B cell (primary cell): ENCODE data around the gene PAMR1. TPM values are rescaled to one million over a fixed set of nuclear protein-coding genes. Genes with fewer than 3 reads are reported as not detected.

Source experiments
- ATAC-seq: fragments of 200-7000 bp; cut with Tn5 transposase; one replicate; pipeline ENCODE4 v1.10.0; 2021; ENCODE audit warnings: low read depth, mild to moderate bottlenecking, moderate number of reproducible peaks, moderate library complexity
- CTCF ChIA-PET: fragments of 350-600 bp; sonication (Branson Sonifier 250); formaldehyde crosslinking; loops from one replicate; lab custom pipeline; 2021; ENCODE audit warnings: antibody characterized with exemption, inconsistent platforms; lab: Charles Lee
- POLR2A ChIA-PET: fragments of 350-600 bp; sonication (Branson Sonifier 250); formaldehyde crosslinking; loops from one replicate; lab custom pipeline; 2021; ENCODE audit warnings: antibody characterized with exemption; lab: Charles Lee
- DNase-seq: peaks from one replicate; pipeline ENCODE4 v3.0.0; 2013
- H2AFZ ChIP-seq: 2 replicates; pipeline ENCODE4 v1.6.1; 2012; ENCODE audit warnings: mild to moderate bottlenecking, low read depth, low read length; ENCODE audit not compliant: insufficient read depth, poor library complexity, severe bottlenecking
- H3K27ac ChIP-seq, 2 donors: 1 replicate in 1 of 2; 2 replicates in 1 of 2; pipeline ENCODE4 v1.5.1; 2012 to 2013; ENCODE audit warnings: low read length in 2 of 2, mild to moderate bottlenecking in 2 of 2, moderate library complexity in 1 of 2
- H3K27me3 ChIP-seq, 4 experiments: fragments of 200-600 bp in 1 of 4; sonication (generic) in 1 of 4; replicated peaks in 1 of 4; 1 replicate in 2 of 4; 2 replicates in 2 of 4; pipeline versions ENCODE4 v1.6.1 to v1.7.0; 2013 to 2016; ENCODE audit warnings: low read length in 3 of 4, mild to moderate bottlenecking in 2 of 4, mixed read lengths in 1 of 4, moderate library complexity in 1 of 4; ENCODE audit not compliant: insufficient read depth in 4 of 4, control insufficient read depth in 3 of 4; ENCODE audit errors: control extremely low read depth in 1 of 4
- H3K36me3 ChIP-seq, 2 experiments: replicated peaks in 1 of 2; 1 replicate in 1 of 2; 2 replicates in 1 of 2; pipeline versions ENCODE4 v1.6.1 to v1.7.1; 2013; ENCODE audit warnings: low read length in 1 of 2; ENCODE audit not compliant: insufficient read depth in 2 of 2, control insufficient read depth in 1 of 2; ENCODE audit errors: control extremely low read depth in 1 of 2, extremely low read depth in 1 of 2
- H3K4me1 ChIP-seq, 2 donors: fragments of 200-600 bp in 1 of 2; sonication (generic) in 1 of 2; 1 replicate in 1 of 2; 2 replicates in 1 of 2; pipeline versions ENCODE4 v1.5.1 to v1.6.1; 2013 to 2017; ENCODE audit warnings: low read length in 2 of 2; ENCODE audit not compliant: control insufficient read depth in 2 of 2, insufficient read depth in 2 of 2
- H3K4me2 ChIP-seq: replicated peaks from 2 replicates; pipeline ENCODE3; 2012; ENCODE audit warnings: mild to moderate bottlenecking, low read depth, low read length; ENCODE audit not compliant: poor library complexity, severe bottlenecking
- H3K4me3 ChIP-seq, 5 experiments: fragments of 200-600 bp in 1 of 5; sonication (generic) in 1 of 5; 1 replicate in 3 of 5; 2 replicates in 2 of 5; pipeline versions ENCODE4 v1.5.1 to v1.7.0; 2011 to 2016; ENCODE audit warnings: low read length in 4 of 5, mild to moderate bottlenecking in 4 of 5, low read depth in 2 of 5, control low read depth in 1 of 5, moderate library complexity in 1 of 5; ENCODE audit not compliant: insufficient read depth in 1 of 5; ENCODE audit errors: control extremely low read depth in 1 of 5, extremely low read depth in 1 of 5
- H3K79me2 ChIP-seq: fragments of 200-600 bp; sonication (generic); one replicate; pipeline ENCODE4 v1.6.0; 2016; ENCODE audit warnings: low read length; ENCODE audit not compliant: control insufficient read depth, insufficient read depth
- H3K9ac ChIP-seq: fragments of 200-600 bp; sonication (generic); 2 replicates; pipeline ENCODE4 v1.6.1; 2017; ENCODE audit warnings: mild to moderate bottlenecking, low read length, moderate library complexity
- H3K9me3 ChIP-seq, 3 donors: one replicate each; pipeline versions ENCODE4 v1.6.1 to v1.7.1; 2013; ENCODE audit warnings: low read length in 2 of 3; ENCODE audit not compliant: control insufficient read depth in 2 of 3, insufficient read depth in 1 of 3; ENCODE audit errors: control extremely low read depth in 1 of 3
- H4K20me1 ChIP-seq: 2 replicates; pipeline ENCODE4 v1.6.0; 2012; ENCODE audit warnings: mild to moderate bottlenecking, low read length; ENCODE audit not compliant: insufficient read depth, control insufficient read depth, poor library complexity, severe bottlenecking
- H3K27ac Mint-ChIP-seq: one replicate; pipeline ENCODE4 v1.8.0; 2021; ENCODE audit warnings: mixed read lengths
- H3K27me3 Mint-ChIP-seq: one replicate; pipeline ENCODE4 v1.8.0; 2021; ENCODE audit warnings: mixed read lengths
- H3K4me1 Mint-ChIP-seq: one replicate; pipeline ENCODE4 v1.8.0; 2021; ENCODE audit warnings: mixed read lengths
- H3K4me3 Mint-ChIP-seq: one replicate; pipeline ENCODE4 v1.8.0; 2021; ENCODE audit warnings: mixed read lengths
- H3K9me3 Mint-ChIP-seq: one replicate; pipeline ENCODE4 v1.8.0; 2022; ENCODE audit warnings: mixed read lengths; ENCODE audit not compliant: insufficient read depth
- CTCF ChIP-seq: fragments of 200-600 bp; IDR thresholded peaks from one replicate; pipeline ENCODE4 v1.8.0; 2022; ENCODE audit warnings: antibody characterized with exemption, mild to moderate bottlenecking
- EZH2 ChIP-seq: IDR thresholded peaks from 2 replicates; pipeline ENCODE4 v1.6.1; 2012; ENCODE audit warnings: borderline replicate concordance, low read depth, mild to moderate bottlenecking, moderate library complexity, low read length; ENCODE audit not compliant: insufficient read depth, poor library complexity, severe bottlenecking
- WGBS: methylation state at CpG from one replicate; pipeline ENCODE4 v1.1.5; 2013; ENCODE audit warnings: missing lambda C conversion rate; ENCODE audit not compliant: insufficient coverage; 5-methylcytosine and 5-hydroxymethylcytosine counted together
- intact Hi-C: fragments of 100-400 bp; cut with micrococcal nuclease; formaldehyde crosslinking; loops from one replicate; pipeline ENCODE4 v1.10.0; 2022
- polyA plus RNA-seq: library from polyadenylated mRNA; depleted of rRNA; stranded (reverse); fragments of >200 nt; gene quantifications from 2 replicates; pipeline ENCODE4 v1.2.3, GENCODE V29; 2012
- total RNA-seq, 2 donors: library from RNA; stranded (reverse); fragments of 120-200 nt in 1 of 2; gene quantifications; 1 replicate in 1 of 2; 2 replicates in 1 of 2; pipeline versions ENCODE4 v1.2.3 to v1.2.4, GENCODE V29; 2013 to 2022

Gene PAMR1
- total and polyA plus RNA-seq, 2 donors (not counting 1 experiment from before 2014, with no cell fraction given) = not detected

GRCh38 chr11:35558513-35558912 is 33.1 kb upstream of the PAMR1 start:
- CTCF ChIA-PET = no interaction called here
- intact Hi-C loops = no loop called here
- 80% methylated on average over 1 of the region's 3 CpGs for WGBS

GRCh38 chr11:35555488-35555887 is 30.1 kb upstream of the PAMR1 start:
- Histone ChIP-seq H3K4me3 (no peak overlapping the region), H3K9me3 (no peaks in the 10 kb centered on the region), H3K36me3 (no peaks in the 10 kb centered on the region), H3K27ac (no peak overlapping the region), H3K79me2 (no peaks in the 10 kb centered on the region), H2AFZ (no peak overlapping the region), H3K4me1 (no peaks in the 10 kb centered on the region), H3K4me2 (no peak overlapping the region), H3K9ac (no peak overlapping the region), H3K27me3 (peaks cover 0 to 8% (median 2%) of the 10 kb centered on the region in 4 experiments), H4K20me1 (no peaks in the 10 kb centered on the region)
- intact Hi-C loops = no loop called here
- peaks cover 31% of the 10 kb centered on the region for H3K27me3 Mint-ChIP-seq
- no peak for TF ChIP-seq CTCF
- TF ChIP-seq EZH2 = no peak
- H3K27ac Mint-ChIP-seq = no peak overlapping the region
- CTCF ChIA-PET = no interaction called here
- H3K4me3 Mint-ChIP-seq = no peak overlapping the region
- DNase-seq (no peak), ATAC-seq (no peak)
- POLR2A ChIA-PET = no interaction called here
- no peaks in the 10 kb centered on the region for H3K9me3 Mint-ChIP-seq
- no peaks in the 10 kb centered on the region for H3K4me1 Mint-ChIP-seq

More at GRCh38 chr11:35558513-35558912, 33.1 kb upstream of the PAMR1 start:
- H3K4me2 ChIP-seq = no peak overlapping the region
- peaks cover 0 to 7% (median 3%) of the 10 kb centered on the region in 4 experiments for H3K27me3 ChIP-seq
- H3K9me3 ChIP-seq = no peaks in the 10 kb centered on the region
- H3K4me3 ChIP-seq = no peak overlapping the region
- H4K20me1 ChIP-seq = no peaks in the 10 kb centered on the region
- H3K4me1 Mint-ChIP-seq = no peaks in the 10 kb centered on the region
- no peak overlapping the region for H3K27ac Mint-ChIP-seq
- POLR2A ChIA-PET = no interaction called here
- no peaks in the 10 kb centered on the region for H3K9me3 Mint-ChIP-seq
- H3K27ac ChIP-seq = no peak overlapping the region
- no peaks in the 10 kb centered on the region for H3K4me1 ChIP-seq
- peaks cover 43% of the 10 kb centered on the region for H3K27me3 Mint-ChIP-seq
- no peaks in the 10 kb centered on the region for H3K36me3 ChIP-seq
- H3K79me2 ChIP-seq = no peaks in the 10 kb centered on the region
- H2AFZ ChIP-seq = no peak overlapping the region
- no peak overlapping the region for H3K4me3 Mint-ChIP-seq
- DNase-seq = no peak
- no peak for ATAC-seq
- no peak overlapping the region for H3K9ac ChIP-seq
- TF ChIP-seq EZH2 (no peak), CTCF (no peak)
